Neural progenitor cell (in vitro differentiated cells): ENCODE results near the gene GRK7. TPM values are rescaled to one million over a fixed set of nuclear protein-coding genes. Genes with fewer than 3 reads are reported as not detected.

ENCODE experiments used
- DNase-seq: peaks from one replicate; pipeline ENCODE4 v3.0.0-alpha.2; 2016; ENCODE audit warnings: low spot score
- H2AFZ ChIP-seq: fragments of 200-600 bp; sonication (generic); replicated peaks from 2 replicates; pipeline ENCODE4 v1.6.1; 2016; ENCODE audit warnings: antibody characterized with exemption
- H3F3A ChIP-seq: fragments of 200-600 bp; sonication (generic); 2 replicates; pipeline ENCODE4 v1.6.1; 2016; ENCODE audit warnings: antibody characterized with exemption, low read depth
- H3K27ac ChIP-seq: fragments of 200-600 bp; sonication (generic); 2 replicates; pipeline ENCODE4 v1.5.1; 2016; ENCODE audit warnings: mild to moderate bottlenecking
- H3K27me3 ChIP-seq: fragments of 200-600 bp; sonication (generic); 2 replicates; pipeline ENCODE4 v1.6.1; 2016; ENCODE audit warnings: mild to moderate bottlenecking, moderate library complexity
- H3K36me3 ChIP-seq: fragments of 200-600 bp; sonication (generic); 2 replicates; pipeline ENCODE4 v1.5.1; 2016
- H3K4me1 ChIP-seq: fragments of 200-600 bp; sonication (generic); 2 replicates; pipeline ENCODE4 v1.6.1; 2016; ENCODE audit warnings: mixed run types
- H3K4me2 ChIP-seq: fragments of 200-600 bp; sonication (generic); 2 replicates; pipeline ENCODE4 v1.6.1; 2016
- H3K4me3 ChIP-seq: fragments of 200-600 bp; sonication (generic); 2 replicates; pipeline ENCODE4 v1.5.1; 2016
- H3K79me2 ChIP-seq: fragments of 200-600 bp; sonication (generic); 2 replicates; pipeline ENCODE4 v1.6.1; 2016; ENCODE audit warnings: low read depth
- H3K9ac ChIP-seq: fragments of 200-600 bp; sonication (generic); 2 replicates; pipeline ENCODE4 v1.6.1; 2016
- H3K9me3 ChIP-seq: fragments of 200-600 bp; sonication (generic); 2 replicates; pipeline ENCODE4 v1.5.1; 2016; ENCODE audit warnings: low read depth
- H4K20me1 ChIP-seq: fragments of 200-600 bp; sonication (generic); 2 replicates; pipeline ENCODE4 v1.6.1; 2016; ENCODE audit warnings: low read depth
- H3K27ac Mint-ChIP-seq: 3 replicates; pipeline ENCODE4 v1.8.0; 2021; ENCODE audit warnings: mixed read lengths
- H3K27me3 Mint-ChIP-seq: 2 replicates; pipeline ENCODE4 v1.8.0; 2022; ENCODE audit warnings: low read depth, mild to moderate bottlenecking, inconsistent platforms, moderate library complexity, mixed read lengths; ENCODE audit not compliant: insufficient read depth
- H3K36me3 Mint-ChIP-seq: 3 replicates; pipeline ENCODE4 v1.8.0; 2021; ENCODE audit warnings: mixed read lengths
- H3K4me1 Mint-ChIP-seq: 3 replicates; pipeline ENCODE4 v1.8.0; 2021; ENCODE audit warnings: mixed read lengths
- H3K4me3 Mint-ChIP-seq: 3 replicates; pipeline ENCODE4 v1.8.0; 2021; ENCODE audit warnings: mild to moderate bottlenecking, moderate library complexity, mixed read lengths
- H3K9me3 Mint-ChIP-seq: 3 replicates; pipeline ENCODE4 v1.8.0; 2020; ENCODE audit warnings: mixed read lengths
- EZH2 ChIP-seq: fragments of 200-600 bp; sonication (generic); IDR thresholded peaks from 2 replicates; pipeline ENCODE4 v1.6.1; 2017; ENCODE audit warnings: antibody characterized with exemption, mild to moderate bottlenecking, moderate library complexity
- EZH2phosphoT487 ChIP-seq: fragments of 200-600 bp; sonication (generic); IDR thresholded peaks from 2 replicates; pipeline ENCODE4 v1.6.1; 2017; ENCODE audit warnings: antibody characterized with exemption
- total RNA-seq: library from RNA; depleted of rRNA; stranded (reverse); fragments of >200 nt; gene quantifications from 2 replicates; pipeline ENCODE4 v1.2.3, GENCODE V29; 2015; ENCODE audit warnings: low replicate concordance
- TF ChIP-seq, protein P1 (sequence below): fragments of 200-600 bp; sonication (generic); IDR thresholded peaks from 2 replicates; pipeline ENCODE4 v1.5.1; 2017; ENCODE audit warnings: antibody characterized with exemption, mild to moderate bottlenecking

Gene GRK7
- total RNA-seq, 1 donor from 2014 or later, result not detected

DNA sequence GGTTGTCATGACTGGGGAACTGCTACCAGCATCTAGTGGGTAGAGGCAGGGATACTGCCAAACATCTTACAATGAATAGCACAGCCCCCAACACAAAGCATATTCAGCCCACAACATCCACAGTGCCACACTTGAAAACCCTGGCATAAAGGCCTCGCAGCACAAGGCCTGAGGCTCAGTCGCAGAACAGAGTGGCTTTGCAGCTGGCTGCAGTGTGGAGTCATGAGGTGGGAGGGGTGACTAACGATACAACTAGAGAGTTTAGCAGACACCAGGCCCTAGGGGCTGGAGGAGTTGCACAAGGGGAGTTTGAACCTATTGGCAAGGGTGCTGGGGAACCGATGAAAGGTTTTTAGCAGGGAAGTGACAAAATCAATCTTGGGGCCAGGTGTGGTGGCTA, 32.1 kb downstream of the GRK7 start:
- H3K4me3 Mint-ChIP-seq, result no peak overlapping the region
- Histone ChIP-seq H3K9ac (no peak overlapping the region), H3K9me3 (no peaks in the 10 kb centered on the region), H3K27me3 (no peaks in the 10 kb centered on the region), H3K4me1 (peaks cover 29% of the 10 kb centered on the region), H3K4me2 (no peak overlapping the region), H3K27ac (no peak overlapping the region), H3K79me2 (no peaks in the 10 kb centered on the region), H3F3A (peaks cover 34% of the 10 kb centered on the region), H3K4me3 (no peak overlapping the region), H4K20me1 (no peaks in the 10 kb centered on the region), H2AFZ (no peak overlapping the region), H3K36me3 (no peaks in the 10 kb centered on the region)
- DNase-seq, result no peak
- peaks cover 8% of the 10 kb centered on the region for H3K27me3 Mint-ChIP-seq
- H3K36me3 Mint-ChIP-seq, result no peaks in the 10 kb centered on the region
- H3K27ac Mint-ChIP-seq, result no peak overlapping the region
- TF ChIP-seq EZH2phosphoT487 (no peak), EZH2 (no peak)
- TF ChIP-seq, protein P1, sequence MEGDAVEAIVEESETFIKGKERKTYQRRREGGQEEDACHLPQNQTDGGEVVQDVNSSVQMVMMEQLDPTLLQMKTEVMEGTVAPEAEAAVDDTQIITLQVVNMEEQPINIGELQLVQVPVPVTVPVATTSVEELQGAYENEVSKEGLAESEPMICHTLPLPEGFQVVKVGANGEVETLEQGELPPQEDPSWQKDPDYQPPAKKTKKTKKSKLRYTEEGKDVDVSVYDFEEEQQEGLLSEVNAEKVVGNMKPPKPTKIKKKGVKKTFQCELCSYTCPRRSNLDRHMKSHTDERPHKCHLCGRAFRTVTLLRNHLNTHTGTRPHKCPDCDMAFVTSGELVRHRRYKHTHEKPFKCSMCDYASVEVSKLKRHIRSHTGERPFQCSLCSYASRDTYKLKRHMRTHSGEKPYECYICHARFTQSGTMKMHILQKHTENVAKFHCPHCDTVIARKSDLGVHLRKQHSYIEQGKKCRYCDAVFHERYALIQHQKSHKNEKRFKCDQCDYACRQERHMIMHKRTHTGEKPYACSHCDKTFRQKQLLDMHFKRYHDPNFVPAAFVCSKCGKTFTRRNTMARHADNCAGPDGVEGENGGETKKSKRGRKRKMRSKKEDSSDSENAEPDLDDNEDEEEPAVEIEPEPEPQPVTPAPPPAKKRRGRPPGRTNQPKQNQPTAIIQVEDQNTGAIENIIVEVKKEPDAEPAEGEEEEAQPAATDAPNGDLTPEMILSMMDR, result no peak
- peaks cover 3% of the 10 kb centered on the region for H3K9me3 Mint-ChIP-seq
- H3K4me1 Mint-ChIP-seq, result peaks cover 39% of the 10 kb centered on the region

DNA sequence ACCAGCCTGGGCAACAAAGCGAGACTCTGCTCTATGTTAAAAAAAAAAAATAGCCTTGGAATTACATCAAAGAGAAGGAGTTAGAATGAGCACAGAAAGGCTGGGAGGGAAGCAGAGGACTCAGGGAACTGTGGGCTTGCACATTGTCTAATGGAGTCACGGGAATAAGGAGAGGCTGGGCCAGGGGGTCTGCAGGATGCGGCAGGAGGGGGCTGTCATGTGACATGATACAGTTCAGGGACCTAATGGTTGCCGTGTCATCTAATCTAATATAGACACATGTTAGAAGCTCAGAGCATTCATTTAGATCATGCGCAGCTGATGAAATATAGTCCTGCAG, 32.5 kb downstream of the GRK7 start:
- TF ChIP-seq EZH2, result no peak
- TF ChIP-seq, protein P1, result no peak
- no peak for TF ChIP-seq EZH2phosphoT487
- H3F3A ChIP-seq, result peaks cover 34% of the 10 kb centered on the region
- H3K27ac Mint-ChIP-seq, result peak overlapping the region; percentile 89
- H3K79me2 ChIP-seq, result no peaks in the 10 kb centered on the region
- H3K27ac ChIP-seq, result no peak overlapping the region
- H3K27me3 ChIP-seq, result no peaks in the 10 kb centered on the region
- DNase-seq, result no peak
- H3K4me3 ChIP-seq, result no peak overlapping the region
- H4K20me1 ChIP-seq, result no peaks in the 10 kb centered on the region
- peaks cover 3% of the 10 kb centered on the region for H3K36me3 Mint-ChIP-seq
- H3K27me3 Mint-ChIP-seq, result peaks cover 8% of the 10 kb centered on the region
- H3K4me3 Mint-ChIP-seq, result no peak overlapping the region
- H2AFZ ChIP-seq, result no peak overlapping the region
- peaks cover 6% of the 10 kb centered on the region for H3K9me3 Mint-ChIP-seq
- H3K9me3 ChIP-seq, result no peaks in the 10 kb centered on the region
- H3K36me3 ChIP-seq, result no peaks in the 10 kb centered on the region
- H3K4me1 Mint-ChIP-seq, result peaks cover 39% of the 10 kb centered on the region
- no peak overlapping the region for H3K4me2 ChIP-seq
- H3K9ac ChIP-seq, result no peak overlapping the region
- peaks cover 29% of the 10 kb centered on the region for H3K4me1 ChIP-seq

DNA sequence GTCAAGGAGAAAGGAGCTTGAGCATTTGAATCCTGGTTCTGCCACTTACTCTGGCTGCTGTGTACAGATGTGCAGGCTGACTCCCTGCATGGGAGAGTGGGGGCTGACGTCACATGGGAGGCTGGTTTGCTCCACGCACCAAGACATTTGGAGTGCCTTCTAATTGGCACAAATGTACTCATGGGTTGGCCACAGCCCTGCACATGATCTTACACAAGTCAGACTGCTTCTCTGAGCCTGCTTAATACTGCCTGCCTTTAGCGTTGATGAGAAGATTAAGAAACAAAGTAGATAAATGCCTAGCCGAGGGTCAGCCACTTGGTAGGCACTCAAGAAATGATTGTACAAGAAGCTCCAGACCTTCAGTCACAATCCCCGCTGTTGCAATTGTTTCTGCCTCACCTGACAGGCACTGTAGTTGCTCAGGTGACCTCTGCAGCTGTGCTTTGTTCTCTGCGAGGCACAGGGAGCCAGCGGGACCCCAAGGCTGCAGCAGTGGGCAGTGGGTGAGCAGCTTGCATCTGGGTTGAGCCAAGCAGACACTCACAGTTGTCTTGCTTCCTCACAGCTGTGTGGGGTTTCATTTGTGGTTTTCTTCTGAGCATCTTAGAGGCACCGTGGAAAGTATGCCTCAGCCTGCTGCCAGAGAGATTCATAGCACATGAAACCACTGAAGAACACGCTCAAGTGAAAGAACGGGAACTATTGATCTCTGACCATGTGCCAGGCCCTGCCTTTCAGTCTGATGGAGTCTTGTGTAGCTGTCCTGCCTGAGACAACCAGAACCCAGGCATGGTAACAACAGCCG, 33.1 kb downstream of the GRK7 start:
- peaks cover 29% of the 10 kb centered on the region for H3K4me1 ChIP-seq
- H3K4me1 Mint-ChIP-seq, result peaks cover 39% of the 10 kb centered on the region
- H3F3A ChIP-seq, result peaks cover 34% of the 10 kb centered on the region
- H4K20me1 ChIP-seq, result no peaks in the 10 kb centered on the region
- H3K27ac ChIP-seq, result no peak overlapping the region
- TF ChIP-seq, protein P1, result no peak
- TF ChIP-seq EZH2 (no peak), EZH2phosphoT487 (no peak)
- no peak overlapping the region for H3K4me3 ChIP-seq
- H3K79me2 ChIP-seq, result no peaks in the 10 kb centered on the region
- H3K9ac ChIP-seq, result no peak overlapping the region
- peak overlapping the region; percentile 89 for H3K27ac Mint-ChIP-seq
- peaks cover 6% of the 10 kb centered on the region for H3K9me3 Mint-ChIP-seq
- H2AFZ ChIP-seq, result peak overlapping the region; percentile 91
- H3K36me3 ChIP-seq, result no peaks in the 10 kb centered on the region
- H3K27me3 Mint-ChIP-seq, result peaks cover 8% of the 10 kb centered on the region
- no peaks in the 10 kb centered on the region for H3K9me3 ChIP-seq
- peak overlapping the region; percentile 79 for H3K4me3 Mint-ChIP-seq
- no peaks in the 10 kb centered on the region for H3K27me3 ChIP-seq
- DNase-seq, result peak; percentile 41
- H3K36me3 Mint-ChIP-seq, result peaks cover 3% of the 10 kb centered on the region
- peak overlapping the region; percentile 82 for H3K4me2 ChIP-seq
